Measurements from ENCODE around the gene ATXN1.

The ATXN1 gene

DNA sequence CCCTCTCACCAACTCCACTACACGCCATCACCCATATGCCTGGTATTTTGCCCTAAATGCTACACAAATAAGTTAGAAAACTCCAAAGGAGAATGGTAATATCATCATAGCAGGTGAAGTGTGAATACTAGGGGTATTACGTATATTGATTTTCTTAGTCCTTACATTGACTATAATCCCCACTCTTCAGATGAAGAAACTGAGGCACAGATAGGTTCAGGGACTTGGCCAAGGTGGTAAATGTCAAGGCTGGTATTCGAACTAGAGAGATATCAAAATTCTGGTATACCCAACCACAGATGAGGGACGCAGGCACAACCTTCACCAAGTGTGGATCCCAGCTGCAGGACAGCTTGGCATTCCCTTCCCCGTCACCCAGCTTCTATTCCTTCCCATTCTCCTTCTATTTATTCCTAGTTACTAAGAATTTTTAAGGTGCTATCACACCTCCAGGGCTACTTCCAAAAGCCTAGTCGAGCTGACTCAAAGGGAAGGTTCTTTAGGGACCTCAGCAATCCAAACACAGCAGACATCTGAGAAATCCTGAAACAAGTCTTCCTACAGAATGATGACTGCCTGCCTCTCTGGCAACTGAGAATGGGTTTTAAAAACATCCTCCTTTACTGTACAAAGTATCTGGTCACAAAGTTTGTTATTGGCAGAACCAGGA, 32.6 kb downstream of the ATXN1 start:
- DNase-seq (ENCODE audit: extremely low spot score): no peak
- ChIA-PET POLR2A (interaction anchor here (0.9 kb wide), 1 partner anchor 33 kb away, joined by 3 read pairs; the partner anchor contains the start of gene ATXN1), CTCF (interaction anchor here (0.8 to 1.2 kb wide), 3 partner anchors 25 to 35 kb away, joined by 3 read pairs; no protein-coding TSS in a partner anchor)
- TF ChIP-seq L3MBTL2 (conservative IDR thresholded peaks at IDR 0.05) (no peak), SP1 (IDR thresholded peaks at IDR 0.05) (no peak), NFRKB (IDR thresholded peaks at IDR 0.05) (no peak), HDGF (IDR thresholded peaks at IDR 0.05; ENCODE audit: borderline replicate concordance) (no peak), FOXA1 (IDR thresholded peaks at IDR 0.05) (no peak), FOXM1 (IDR thresholded peaks at IDR 0.05; ENCODE audit: borderline replicate concordance) (no peak), FOXK2 (IDR thresholded peaks at IDR 0.05) (no peak), BHLHE40 (IDR thresholded peaks at IDR 0.05; ENCODE audit: borderline replicate concordance) (no peak), LEF1 (IDR thresholded peaks at IDR 0.05; ENCODE audit: borderline replicate concordance) (no peak)
- TF ChIP-seq, protein P1, sequence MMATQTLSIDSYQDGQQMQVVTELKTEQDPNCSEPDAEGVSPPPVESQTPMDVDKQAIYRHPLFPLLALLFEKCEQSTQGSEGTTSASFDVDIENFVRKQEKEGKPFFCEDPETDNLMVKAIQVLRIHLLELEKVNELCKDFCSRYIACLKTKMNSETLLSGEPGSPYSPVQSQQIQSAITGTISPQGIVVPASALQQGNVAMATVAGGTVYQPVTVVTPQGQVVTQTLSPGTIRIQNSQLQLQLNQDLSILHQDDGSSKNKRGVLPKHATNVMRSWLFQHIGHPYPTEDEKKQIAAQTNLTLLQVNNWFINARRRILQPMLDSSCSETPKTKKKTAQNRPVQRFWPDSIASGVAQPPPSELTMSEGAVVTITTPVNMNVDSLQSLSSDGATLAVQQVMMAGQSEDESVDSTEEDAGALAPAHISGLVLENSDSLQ (IDR thresholded peaks at IDR 0.05): no peak

DNA sequence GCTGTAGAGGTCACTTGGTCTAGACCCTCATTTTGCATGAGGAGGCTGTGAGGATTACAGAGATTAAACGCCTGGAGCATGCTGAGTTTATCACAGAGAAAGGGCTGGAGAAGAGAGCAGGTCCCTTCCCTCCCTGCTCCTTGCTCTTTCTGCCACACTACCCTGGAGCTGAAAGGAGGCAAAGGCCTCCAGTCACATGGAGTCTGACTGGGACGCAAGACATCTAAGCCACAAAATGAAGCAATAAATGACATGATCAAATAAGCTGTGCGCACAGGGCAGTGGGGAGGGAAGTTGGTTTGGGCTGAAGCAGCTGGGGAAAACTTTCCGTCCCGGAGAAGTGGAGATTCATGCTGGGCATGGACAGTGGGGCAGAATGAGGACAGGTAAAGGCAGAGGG, 33.3 kb downstream of the ATXN1 start:
- ChIA-PET CTCF (interaction anchor here (0.8 to 1.0 kb wide), 2 partner anchors 26 to 34 kb away, joined by 3 read pairs; no protein-coding TSS in a partner anchor), POLR2A (interaction anchor here (0.9 kb wide), 1 partner anchor 33 kb away, joined by 3 read pairs; the partner anchor contains the start of gene ATXN1)
- no peak for DNase-seq (ENCODE audit: extremely low spot score)
- TF ChIP-seq SP1 (IDR thresholded peaks at IDR 0.05): no peak
- TF ChIP-seq ELF4 (IDR thresholded peaks at IDR 0.05): no peak
- TF ChIP-seq FOXK2 (IDR thresholded peaks at IDR 0.05): no peak
- no peak for TF ChIP-seq FOXM1 (IDR thresholded peaks at IDR 0.05; ENCODE audit: borderline replicate concordance)
- TF ChIP-seq FOXA1 (IDR thresholded peaks at IDR 0.05): no peak
- TF ChIP-seq BHLHE40 (IDR thresholded peaks at IDR 0.05; ENCODE audit: borderline replicate concordance): no peak
- TF ChIP-seq ZNF384 (IDR thresholded peaks at IDR 0.05): no peak
- no peak for TF ChIP-seq TARDBP (IDR thresholded peaks at IDR 0.05)
- TF ChIP-seq NFRKB (IDR thresholded peaks at IDR 0.05): no peak
- TF ChIP-seq, protein P1 (IDR thresholded peaks at IDR 0.05): no peak
- no peak for TF ChIP-seq LEF1 (IDR thresholded peaks at IDR 0.05; ENCODE audit: borderline replicate concordance)
- TF ChIP-seq CTBP1 (IDR thresholded peaks at IDR 0.05; ENCODE audit: borderline replicate concordance): no peak
- TF ChIP-seq SUZ12 (IDR thresholded peaks at IDR 0.05): no peak
- TF ChIP-seq ARNT (IDR thresholded peaks at IDR 0.05): no peak
- TF ChIP-seq L3MBTL2 (conservative IDR thresholded peaks at IDR 0.05): no peak
- no peak for TF ChIP-seq HDGF (IDR thresholded peaks at IDR 0.05; ENCODE audit: borderline replicate concordance)

GRCh38 chr6:16725145-16725864, 36.0 kb downstream of the ATXN1 start:
- CTCF ChIA-PET: interaction anchor here (1.0 to 1.6 kb wide), 4 partner anchors 12 to 38 kb away, joined by 3 to 8 read pairs (median 3); partner anchors contain the start of gene ATXN1
- no peak for DNase-seq (ENCODE audit: extremely low spot score)
- TF ChIP-seq ARNT (IDR thresholded peaks at IDR 0.05) (0 out of 2 replicates have a peak, but pooled peaks have one; percentile 36), FOXM1 (IDR thresholded peaks at IDR 0.05; ENCODE audit: borderline replicate concordance) (no peak)

DNA sequence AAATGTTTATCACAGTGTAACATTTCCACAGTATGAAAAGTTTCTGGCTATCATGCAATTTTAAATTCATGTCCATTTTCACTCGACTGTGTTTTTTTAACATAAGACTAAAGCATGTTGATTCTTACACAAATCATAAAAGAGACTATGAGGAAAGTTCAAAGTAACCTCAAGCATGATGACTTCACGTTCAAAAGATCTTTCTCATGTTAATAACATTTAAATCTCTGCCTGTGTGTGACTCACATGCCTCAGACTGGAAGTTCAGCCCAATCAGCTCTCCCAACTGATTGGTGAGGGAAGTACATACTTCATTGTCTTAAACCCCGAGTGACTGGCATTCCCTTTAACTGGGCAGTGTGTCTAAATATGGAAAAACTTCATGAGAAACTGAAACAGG, 37.4 kb downstream of the ATXN1 start:
- DNase-seq (ENCODE audit: extremely low spot score): no peak
- ChIA-PET POLR2A (interaction anchor here (1.2 to 3.4 kb wide), 2 partner anchors 24 to 38 kb away, joined by 3 to 19 read pairs; partner anchors contain the start of gene ATXN1), CTCF (interaction anchor here (0.6 to 1.0 kb wide), 2 partner anchors 9 to 281 kb away, joined by 3 read pairs; no protein-coding TSS in a partner anchor)
- no peak for TF ChIP-seq TARDBP (IDR thresholded peaks at IDR 0.05)
- TF ChIP-seq, protein P1 (IDR thresholded peaks at IDR 0.05): peak; percentile 76
- TF ChIP-seq L3MBTL2 (conservative IDR thresholded peaks at IDR 0.05): no peak

More at GRCh38 chr6:16725145-16725864, 36.0 kb downstream of the ATXN1 start:
- POLR2A ChIA-PET: interaction anchor here (0.9 to 3.4 kb wide), 3 partner anchors 29 to 37 kb away, joined by 4 to 19 read pairs (median 5); partner anchors contain the start of gene ATXN1

DNA sequence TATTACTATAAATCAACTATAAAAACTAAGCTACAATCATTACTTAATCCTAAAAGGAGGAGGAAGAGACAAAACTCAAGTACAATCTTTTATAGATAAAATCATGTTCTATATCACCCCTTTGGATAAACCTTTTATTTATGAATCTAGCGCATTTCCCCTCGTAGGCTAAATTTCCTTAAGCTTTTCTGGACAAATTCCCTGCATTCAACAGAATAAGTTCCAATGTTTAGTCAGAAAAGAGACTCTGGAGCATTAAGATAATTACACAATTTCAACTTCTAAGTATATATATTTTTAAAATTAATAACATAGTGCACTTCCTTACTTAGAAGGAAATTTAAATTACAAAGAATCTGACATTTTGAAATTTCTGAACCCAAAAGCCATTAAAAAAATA, 37.9 kb downstream of the ATXN1 start:
- CTCF ChIA-PET: interaction anchor here (1.0 to 2.2 kb wide), 2 partner anchors 8 to 10 kb away, joined by 3 to 10 read pairs; no protein-coding TSS in a partner anchor
- POLR2A ChIA-PET: interaction anchor here (1.2 to 3.4 kb wide), 2 partner anchors 24 to 39 kb away, joined by 3 to 19 read pairs; partner anchors contain the start of gene ATXN1
- DNase-seq (ENCODE audit: extremely low spot score): no peak
- TF ChIP-seq TARDBP (IDR thresholded peaks at IDR 0.05): no peak

DNA sequence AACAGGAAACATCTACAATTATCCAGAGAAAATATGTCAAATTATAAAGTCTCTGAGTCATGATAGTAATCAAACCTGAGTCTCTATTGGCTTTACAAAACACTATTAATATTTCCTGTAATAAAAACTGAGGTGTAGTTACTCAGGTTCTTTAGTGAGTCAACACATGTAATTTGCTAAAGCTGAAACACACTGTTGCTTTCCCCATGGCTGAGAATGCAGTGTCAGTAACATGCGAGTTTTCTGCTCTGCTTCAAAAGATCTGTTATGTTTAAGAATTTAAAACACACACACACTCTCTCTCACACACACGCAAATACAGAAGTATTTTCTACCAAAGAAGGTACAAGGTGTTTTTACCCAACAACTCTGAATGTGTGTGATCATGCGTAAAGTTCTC, 38.6 kb downstream of the ATXN1 start:
- CTCF ChIA-PET: interaction anchor here (1.0 to 2.2 kb wide), 2 partner anchors 10 to 41 kb away, joined by 4 to 10 read pairs; no protein-coding TSS in a partner anchor
- POLR2A ChIA-PET: interaction anchor here (1.2 to 3.4 kb wide), 2 partner anchors 25 to 39 kb away, joined by 3 to 19 read pairs; partner anchors contain the start of gene ATXN1
- DNase-seq (ENCODE audit: extremely low spot score): no peak
- TF ChIP-seq, protein P1 (IDR thresholded peaks at IDR 0.05): no peak
- no peak for TF ChIP-seq FOXA1 (IDR thresholded peaks at IDR 0.05)
- no peak for TF ChIP-seq L3MBTL2 (conservative IDR thresholded peaks at IDR 0.05)
- TF ChIP-seq TARDBP (IDR thresholded peaks at IDR 0.05): no peak
- TF ChIP-seq HDGF (IDR thresholded peaks at IDR 0.05; ENCODE audit: borderline replicate concordance): no peak
- no peak for TF ChIP-seq BHLHE40 (IDR thresholded peaks at IDR 0.05; ENCODE audit: borderline replicate concordance)
- no peak for TF ChIP-seq SP1 (IDR thresholded peaks at IDR 0.05)
- TF ChIP-seq ARNT (IDR thresholded peaks at IDR 0.05): no peak
- no peak for TF ChIP-seq FOXM1 (IDR thresholded peaks at IDR 0.05; ENCODE audit: borderline replicate concordance)
- no peak for TF ChIP-seq CTBP1 (IDR thresholded peaks at IDR 0.05; ENCODE audit: borderline replicate concordance)

Data from HEK293T (cell line).